ENCODE data around the gene ZNF575. TPM values are rescaled to one million over a fixed set of nuclear protein-coding genes. Genes with fewer than 3 reads are reported as not detected.

ZNF575 gene
- total RNA-seq, 1 experiment from 2014 or later, result not detected

DNA sequence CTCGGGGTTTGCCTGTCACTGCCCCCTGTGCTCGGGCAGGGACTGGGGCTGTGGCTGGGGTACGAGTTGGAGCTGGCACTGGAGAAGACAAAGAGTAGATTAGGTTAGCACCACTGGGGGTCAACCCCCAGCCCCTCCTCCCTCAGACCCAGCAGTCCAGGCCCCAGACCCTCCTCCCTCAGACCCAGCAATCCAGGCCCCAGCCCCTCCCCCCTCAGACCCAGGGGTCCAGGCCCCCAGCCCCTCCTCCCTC lies 19.1 kb downstream of the ZNF575 start:
- WGBS (ENCODE audit: extremely low coverage, insufficient read length, low lambda C conversion rate), result no CpG with 5 or more reads among the region's 3 CpGs
- Histone ChIP-seq H2BK120ac (ENCODE audit: low read depth, low read length, poor library complexity, severe bottlenecking) (no peak overlapping the region), H3K4me1 (ENCODE audit: insufficient read depth, low read length) (no peaks in the 10 kb centered on the region), H3K27me3 (ENCODE audit: insufficient read depth, low read length) (no peaks in the 10 kb centered on the region), H3K14ac (ENCODE audit: insufficient read depth, low read length) (no peak overlapping the region), H3K4ac (ENCODE audit: low read depth, low read length) (no peak overlapping the region), H3K23me2 (ENCODE audit: insufficient read length, low read depth, low read length, poor library complexity, severe bottlenecking) (no peaks in the 10 kb centered on the region), H4K8ac (replicated peaks; ENCODE audit: insufficient read length, low read depth, low read length) (no peak overlapping the region), H3K79me2 (ENCODE audit: insufficient read depth, low read length) (no peaks in the 10 kb centered on the region), H3K23ac (ENCODE audit: insufficient read length, low read depth, low read length) (no peak overlapping the region), H2BK15ac (ENCODE audit: low read depth, low read length) (no peak overlapping the region), H3K79me1 (ENCODE audit: insufficient read depth, low read depth, low read length, poor library complexity, severe bottlenecking) (no peaks in the 10 kb centered on the region), H2AFZ (ENCODE audit: low read length) (no peak overlapping the region), H3K27ac (ENCODE audit: insufficient read length, low read depth, low read length) (no peak overlapping the region), H3K9ac (ENCODE audit: extremely low read depth, insufficient read length, low read length) (no peak overlapping the region), H2BK12ac (ENCODE audit: insufficient read length, low read depth, low read length) (no peak overlapping the region), H3T11ph (ENCODE audit: low read length) (no peak overlapping the region), H3K56ac (ENCODE audit: insufficient read length, low read depth, low read length) (no peak overlapping the region), H4K91ac (ENCODE audit: insufficient read length, low read depth, low read length) (no peak overlapping the region), H3K18ac (ENCODE audit: insufficient read length, low read depth, low read length) (no peak overlapping the region), H2AK5ac (ENCODE audit: insufficient read length, low read length) (no peak overlapping the region), H2BK5ac (ENCODE audit: insufficient read length, low read length) (no peak overlapping the region), H4K20me1 (ENCODE audit: control insufficient read depth, insufficient read depth, insufficient read length) (no peaks in the 10 kb centered on the region), H3K4me2 (ENCODE audit: insufficient read depth, insufficient read length, low read length) (no peak overlapping the region), H3K9me3 (ENCODE audit: control insufficient read depth, low read depth, low read length) (no peaks in the 10 kb centered on the region), H4K5ac (ENCODE audit: insufficient read length, low read depth, low read length) (no peak overlapping the region), H2BK20ac (ENCODE audit: low read depth, low read length, poor library complexity, severe bottlenecking) (no peak overlapping the region)
- TF ChIP-seq, protein P1, sequence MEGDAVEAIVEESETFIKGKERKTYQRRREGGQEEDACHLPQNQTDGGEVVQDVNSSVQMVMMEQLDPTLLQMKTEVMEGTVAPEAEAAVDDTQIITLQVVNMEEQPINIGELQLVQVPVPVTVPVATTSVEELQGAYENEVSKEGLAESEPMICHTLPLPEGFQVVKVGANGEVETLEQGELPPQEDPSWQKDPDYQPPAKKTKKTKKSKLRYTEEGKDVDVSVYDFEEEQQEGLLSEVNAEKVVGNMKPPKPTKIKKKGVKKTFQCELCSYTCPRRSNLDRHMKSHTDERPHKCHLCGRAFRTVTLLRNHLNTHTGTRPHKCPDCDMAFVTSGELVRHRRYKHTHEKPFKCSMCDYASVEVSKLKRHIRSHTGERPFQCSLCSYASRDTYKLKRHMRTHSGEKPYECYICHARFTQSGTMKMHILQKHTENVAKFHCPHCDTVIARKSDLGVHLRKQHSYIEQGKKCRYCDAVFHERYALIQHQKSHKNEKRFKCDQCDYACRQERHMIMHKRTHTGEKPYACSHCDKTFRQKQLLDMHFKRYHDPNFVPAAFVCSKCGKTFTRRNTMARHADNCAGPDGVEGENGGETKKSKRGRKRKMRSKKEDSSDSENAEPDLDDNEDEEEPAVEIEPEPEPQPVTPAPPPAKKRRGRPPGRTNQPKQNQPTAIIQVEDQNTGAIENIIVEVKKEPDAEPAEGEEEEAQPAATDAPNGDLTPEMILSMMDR (conservative IDR thresholded peaks at IDR 0.05), result no peak
- H3K27me3 Mint-ChIP-seq (ENCODE audit: low read depth), result no peaks in the 10 kb centered on the region
- DNase-seq, result no peak
- H3K27ac Mint-ChIP-seq, result no peak overlapping the region
- H3K9me3 Mint-ChIP-seq, result 0 out of 5 replicates have a peak, but pooled peaks cover 0 to 2% of the 10 kb centered on the region in 2 experiments
- H3K4me1 Mint-ChIP-seq, result peaks cover 7 to 11% of the 10 kb centered on the region in 2 experiments
- H3K4me3 Mint-ChIP-seq, result no peak overlapping the region
- H3K36me3 Mint-ChIP-seq (ENCODE audit: insufficient read depth in 1 of 3, low read depth in 3 of 3), result peaks cover 20 to 62% (median 51%) of the 10 kb centered on the region in 3 experiments
